ENCODE data around the gene CWF19L2. TPM values are rescaled to one million over a fixed set of nuclear protein-coding genes. Genes with fewer than 3 reads are reported as not detected.

CWF19L2 gene
- polyA plus RNA-seq, 3 donors: 1.6 to 2.2 (median 1.7) TPM

DNA sequence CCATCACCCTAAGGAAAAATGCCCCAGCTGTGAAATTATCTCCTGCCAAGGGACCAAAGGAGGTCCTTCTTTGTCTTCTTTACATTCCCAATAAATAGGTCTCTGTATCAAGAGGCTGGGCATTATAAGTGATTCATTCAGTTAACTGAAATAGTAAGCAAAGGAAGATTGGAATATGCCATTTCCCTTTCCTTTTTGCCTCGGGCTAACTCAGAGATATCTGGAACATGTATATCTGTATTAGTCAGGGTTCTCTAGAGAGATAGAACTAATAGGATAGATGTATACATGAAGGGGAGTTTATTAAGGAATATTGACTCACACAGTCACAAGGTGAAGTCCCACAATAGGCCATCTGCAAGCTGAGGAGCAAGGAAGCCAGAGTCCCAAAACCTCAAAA lies 15.3 kb upstream of the CWF19L2 start:
- intact Hi-C loops (cut with micrococcal nuclease): no loop called here
- no peaks in the 10 kb centered on the region for H3K36me3 ChIP-seq (replicated peaks in 1 of 2; ENCODE audit: control insufficient read depth in 1 of 2, insufficient read depth in 2 of 2, low read length in 2 of 2)
- H2AFZ ChIP-seq (ENCODE audit: insufficient read depth, low read depth, low read length, poor library complexity, severe bottlenecking): no peak overlapping the region
- Mint-ChIP-seq H3K9me3 (peaks cover 0 to 3% (median 0%) of the 10 kb centered on the region in 7 donors), H3K36me3 (no peaks in the 10 kb centered on the region), H3K4me3 (no peak overlapping the region), H3K27me3 (ENCODE audit: low read depth in 3 of 3) (peaks cover 1 to 10% (median 4%) of the 10 kb centered on the region in 3 donors), H3K4me1 (no peaks in the 10 kb centered on the region), H3K27ac (no peak overlapping the region)
- H3K9me3 ChIP-seq (replicated peaks in 1 of 2; ENCODE audit: control insufficient read depth in 1 of 2, insufficient read depth in 1 of 2, low read length in 2 of 2): no peaks in the 10 kb centered on the region
- H3K4me3 ChIP-seq (replicated peaks in 1 of 3; ENCODE audit: low read depth in 2 of 3, low read length in 3 of 3): no peak overlapping the region
- no peaks in the 10 kb centered on the region for H4K20me1 ChIP-seq (ENCODE audit: insufficient read depth, low read length)
- DNase-seq: no peak
- H3K27ac ChIP-seq (ENCODE audit: low read depth in 1 of 2, low read length in 2 of 2): no peak overlapping the region
- no peaks in the 10 kb centered on the region for H3K79me2 ChIP-seq (ENCODE audit: insufficient read depth, low read length)
- no peaks in the 10 kb centered on the region for H3K4me1 ChIP-seq (ENCODE audit: control insufficient read depth in 1 of 2, insufficient read depth in 2 of 2, low read length in 2 of 2)
- TF ChIP-seq, protein P1, sequence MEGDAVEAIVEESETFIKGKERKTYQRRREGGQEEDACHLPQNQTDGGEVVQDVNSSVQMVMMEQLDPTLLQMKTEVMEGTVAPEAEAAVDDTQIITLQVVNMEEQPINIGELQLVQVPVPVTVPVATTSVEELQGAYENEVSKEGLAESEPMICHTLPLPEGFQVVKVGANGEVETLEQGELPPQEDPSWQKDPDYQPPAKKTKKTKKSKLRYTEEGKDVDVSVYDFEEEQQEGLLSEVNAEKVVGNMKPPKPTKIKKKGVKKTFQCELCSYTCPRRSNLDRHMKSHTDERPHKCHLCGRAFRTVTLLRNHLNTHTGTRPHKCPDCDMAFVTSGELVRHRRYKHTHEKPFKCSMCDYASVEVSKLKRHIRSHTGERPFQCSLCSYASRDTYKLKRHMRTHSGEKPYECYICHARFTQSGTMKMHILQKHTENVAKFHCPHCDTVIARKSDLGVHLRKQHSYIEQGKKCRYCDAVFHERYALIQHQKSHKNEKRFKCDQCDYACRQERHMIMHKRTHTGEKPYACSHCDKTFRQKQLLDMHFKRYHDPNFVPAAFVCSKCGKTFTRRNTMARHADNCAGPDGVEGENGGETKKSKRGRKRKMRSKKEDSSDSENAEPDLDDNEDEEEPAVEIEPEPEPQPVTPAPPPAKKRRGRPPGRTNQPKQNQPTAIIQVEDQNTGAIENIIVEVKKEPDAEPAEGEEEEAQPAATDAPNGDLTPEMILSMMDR (IDR thresholded peaks at IDR 0.05): no peak
- peaks cover 0 to 4% of the 10 kb centered on the region in 2 donors for H3K27me3 ChIP-seq (ENCODE audit: control insufficient read depth in 2 of 2, insufficient read depth in 2 of 2, low read length in 2 of 2)
- no peak overlapping the region for H3K4me2 ChIP-seq (replicated peaks; ENCODE audit: extremely low read depth, low read length, poor library complexity, severe bottlenecking)
- no CpG with 5 or more reads among the region's 1 CpG for WGBS (ENCODE audit: insufficient coverage)
- no peak overlapping the region for H3K9ac ChIP-seq (ENCODE audit: insufficient read depth, low read length, poor library complexity, severe bottlenecking)

DNA sequence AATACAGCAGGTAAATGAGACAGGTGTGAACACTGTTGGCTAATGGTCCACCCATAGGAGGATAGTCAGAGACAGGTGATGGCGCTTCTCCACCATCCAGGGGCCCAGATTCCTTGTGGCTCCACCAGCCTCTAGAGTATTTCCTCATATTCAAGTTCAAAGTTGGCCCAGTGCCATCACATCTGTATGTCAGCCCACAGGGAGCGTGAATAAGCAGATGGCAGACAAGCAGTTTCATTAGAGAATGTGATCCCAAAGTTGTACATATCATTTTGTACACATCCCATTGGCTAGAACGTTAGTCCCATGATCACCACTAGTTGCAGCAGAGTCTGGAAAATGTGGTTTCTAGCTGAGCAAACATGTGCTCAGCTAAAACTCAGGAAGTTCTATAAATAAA lies 11.0 kb upstream of the CWF19L2 start:
- Mint-ChIP-seq H3K27me3 (ENCODE audit: low read depth in 3 of 3) (peaks cover 2 to 12% (median 4%) of the 10 kb centered on the region in 3 donors), H3K27ac (no peak overlapping the region), H3K36me3 (no peaks in the 10 kb centered on the region), H3K9me3 (peaks cover 2 to 9% (median 3%) of the 10 kb centered on the region in 7 donors), H3K4me3 (no peak overlapping the region), H3K4me1 (no peaks in the 10 kb centered on the region)
- WGBS (ENCODE audit: insufficient coverage): 17% methylated on average over 1 of the region's 3 CpGs
- Histone ChIP-seq H4K20me1 (ENCODE audit: insufficient read depth, low read length) (no peaks in the 10 kb centered on the region), H3K4me1 (ENCODE audit: control insufficient read depth in 1 of 2, insufficient read depth in 2 of 2, low read length in 2 of 2) (no peaks in the 10 kb centered on the region), H3K9ac (ENCODE audit: insufficient read depth, low read length, poor library complexity, severe bottlenecking) (no peak overlapping the region), H2AFZ (ENCODE audit: insufficient read depth, low read depth, low read length, poor library complexity, severe bottlenecking) (no peak overlapping the region), H3K27me3 (ENCODE audit: control insufficient read depth in 2 of 2, insufficient read depth in 2 of 2, low read length in 2 of 2) (no peaks in the 10 kb centered on the region), H3K4me2 (replicated peaks; ENCODE audit: extremely low read depth, low read length, poor library complexity, severe bottlenecking) (no peak overlapping the region), H3K4me3 (replicated peaks in 1 of 3; ENCODE audit: low read depth in 2 of 3, low read length in 3 of 3) (no peak overlapping the region), H3K36me3 (replicated peaks in 1 of 2; ENCODE audit: control insufficient read depth in 1 of 2, insufficient read depth in 2 of 2, low read length in 2 of 2) (no peaks in the 10 kb centered on the region), H3K9me3 (replicated peaks in 1 of 2; ENCODE audit: control insufficient read depth in 1 of 2, insufficient read depth in 1 of 2, low read length in 2 of 2) (no peaks in the 10 kb centered on the region), H3K79me2 (ENCODE audit: insufficient read depth, low read length) (no peaks in the 10 kb centered on the region), H3K27ac (ENCODE audit: low read depth in 1 of 2, low read length in 2 of 2) (no peak overlapping the region)
- DNase-seq: no peak
- TF ChIP-seq, protein P1 (IDR thresholded peaks at IDR 0.05): no peak
- intact Hi-C loops (cut with micrococcal nuclease): no loop called here
